ENCODE results near the gene GALNTL6.

- TF ChIP-seq POLR2A (IDR thresholded peaks at IDR 0.05; ENCODE audit: low read depth, low read length) (no peak), POLR2AphosphoS5 (IDR thresholded peaks at IDR 0.05; ENCODE audit: low read depth, low read length) (no peak), POU2F2 (IDR thresholded peaks at IDR 0.05; ENCODE audit: low read depth, low read length) (no peak), TAF1 (IDR thresholded peaks at IDR 0.05; ENCODE audit: low read depth, low read length) (no peak)
Measured at GRCh38 chr4:172410363-172410762, 597.2 kb downstream of the GALNTL6 start.
